NCI-H82 treated with DMSO at 0.1 percent for 48 hours (cell line): ENCODE results near the gene CHTF8.

Experiments
- DNase-seq: peaks from one replicate; lab custom pipeline; 2025; ENCODE audit not compliant: unreplicated experiment; lab: John Stamatoyannopoulos, UW

Gene CHTF8

GRCh38 chr16:69088684-69089083, 43.7 kb downstream of the CHTF8 start:
- DNase-seq = no peak

- no peak for DNase-seq
These were observed 45.2 kb downstream of the CHTF8 start for GRCh38 chr16:69087161-69087581.

DNA sequence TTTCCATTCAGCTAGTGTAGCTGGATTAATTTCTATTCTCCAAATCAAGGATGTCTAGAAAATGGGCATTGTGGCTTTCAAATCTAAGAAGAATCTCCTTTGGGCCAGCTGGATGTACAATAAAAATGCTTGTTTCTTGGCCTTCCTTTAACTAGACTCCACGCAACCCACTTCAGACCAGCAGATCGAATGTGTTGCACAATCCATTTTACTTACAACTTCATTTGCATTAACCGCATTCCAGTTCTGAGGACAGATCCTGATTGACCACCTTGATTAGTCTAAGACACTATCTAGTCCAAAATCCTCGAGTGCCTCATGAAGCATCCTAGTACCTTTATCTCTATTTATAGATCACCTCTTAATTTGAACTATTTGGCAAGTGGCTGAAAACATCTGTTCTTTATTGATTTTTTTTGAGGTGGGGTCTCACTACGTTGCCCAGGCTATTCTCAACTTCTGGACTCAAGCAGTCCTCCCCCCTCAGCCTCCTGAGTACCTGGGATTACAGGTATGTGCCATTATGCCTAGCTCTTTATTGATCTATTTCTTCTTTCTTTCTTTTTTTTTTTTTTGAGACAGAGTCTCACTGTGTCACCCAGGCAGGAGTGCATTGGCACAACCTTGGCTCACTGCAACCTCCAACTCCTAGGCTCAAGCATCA, 47.2 kb downstream of the CHTF8 start:
- no peak for DNase-seq

GRCh38 chr16:69084289-69084688, 48.1 kb downstream of the CHTF8 start:
- DNase-seq = no peak

DNA sequence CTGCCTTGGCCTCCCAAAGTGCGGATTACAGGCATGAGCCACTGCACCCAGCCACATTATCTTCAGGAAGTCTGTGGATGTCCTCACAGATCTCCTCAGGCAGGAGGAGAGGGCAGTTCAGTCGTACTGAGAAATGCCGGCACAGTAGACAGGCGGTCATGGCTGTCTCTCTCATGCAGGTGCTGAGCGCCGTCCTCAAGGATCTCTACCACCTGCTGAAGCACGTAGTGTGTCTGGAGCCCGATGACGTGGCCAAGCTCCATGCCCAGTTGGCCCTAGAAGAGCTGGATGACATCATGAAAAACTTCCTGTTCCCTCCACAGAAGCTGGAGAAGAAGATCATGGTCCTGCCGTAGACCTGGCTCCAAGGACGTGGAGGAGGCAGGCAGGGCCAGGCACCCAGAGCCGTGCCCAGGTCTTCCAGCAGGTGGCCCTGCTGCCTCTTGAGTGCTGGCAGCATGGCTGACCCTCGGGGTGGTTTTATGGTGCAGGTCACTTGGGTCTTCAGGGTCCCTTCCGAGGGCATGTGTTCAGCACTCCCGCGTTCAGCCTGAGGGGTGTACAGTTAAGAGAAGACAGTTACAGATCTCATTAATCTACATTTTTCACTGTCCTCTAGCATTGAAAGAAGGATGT, 49.0 kb downstream of the CHTF8 start:
- DNase-seq = no peak

- no peak for DNase-seq
These were observed 52.7 kb downstream of the CHTF8 start for GRCh38 chr16:69079697-69080096.

GRCh38 chr16:69078073-69078472, 54.3 kb downstream of the CHTF8 start:
- DNase-seq = no peak

GRCh38 chr16:69077251-69077650, 55.1 kb downstream of the CHTF8 start:
- DNase-seq = no peak

DNA sequence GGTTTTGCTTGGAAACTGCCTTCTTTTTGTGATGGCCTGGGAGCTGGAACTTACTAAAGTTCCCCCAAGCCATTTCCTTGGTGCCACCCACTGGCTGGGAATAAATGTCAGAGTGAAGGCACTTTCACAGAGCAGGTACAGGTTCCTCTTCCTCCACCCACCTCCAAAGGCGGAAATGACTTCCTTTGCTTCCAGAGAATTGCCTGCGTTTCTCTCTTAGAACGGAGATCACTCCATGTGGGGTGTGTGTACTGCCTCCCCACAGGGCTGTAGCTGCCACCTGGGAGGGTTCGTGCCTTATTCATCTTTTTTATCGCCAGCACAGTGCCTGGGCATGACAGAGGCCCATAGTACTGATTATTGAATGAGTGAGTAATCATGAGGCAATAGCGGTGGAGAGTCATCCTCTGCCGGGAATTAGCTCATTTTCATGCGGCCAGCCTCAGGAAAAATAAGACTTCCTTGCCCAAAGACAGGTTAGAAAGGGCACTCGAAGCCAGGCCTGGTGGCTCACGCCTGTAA, 59.1 kb downstream of the CHTF8 start:
- DNase-seq = no peak

DNA sequence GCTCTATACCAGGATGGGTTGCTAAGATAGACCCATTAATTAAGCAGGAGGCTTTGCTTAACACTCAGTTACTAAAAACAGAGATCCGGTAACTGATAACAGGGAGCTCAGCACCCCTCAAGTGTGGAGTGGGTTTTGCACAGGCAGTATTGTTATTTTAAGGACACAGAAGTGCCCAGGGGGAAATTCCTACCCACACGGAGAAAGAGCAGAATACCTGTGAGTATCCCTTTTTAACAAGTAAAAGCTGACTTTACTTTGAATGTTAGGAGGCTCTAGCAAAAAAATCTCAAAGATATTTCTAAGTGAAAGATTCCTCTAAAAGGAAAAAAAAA, 59.8 kb downstream of the CHTF8 start:
- no peak for DNase-seq

- no peak for DNase-seq
These were observed 61.4 kb downstream of the CHTF8 start for GRCh38 chr16:69071036-69071435.

GRCh38 chr16:69069504-69069903, 62.9 kb downstream of the CHTF8 start:
- no peak for DNase-seq
